Smooth muscle cell (in vitro differentiated cells): ENCODE measurements around the gene CASKIN2. TPM values are rescaled to one million over a fixed set of nuclear protein-coding genes. Genes with fewer than 3 reads are reported as not detected.
A peak's percentile ranks its signal among the peaks of the same experiment; 100 is the strongest.

Experiments used
- DNase-seq: peaks from one replicate; lab custom pipeline; 2025; ENCODE audit not compliant: unreplicated experiment; lab: John Stamatoyannopoulos, UW
- H2AFZ ChIP-seq: fragments of 200-600 bp; sonication (generic); 2 replicates; pipeline ENCODE4 v1.6.0; 2016; ENCODE audit warnings: antibody characterized with exemption, low read depth, mild to moderate bottlenecking
- H3F3A ChIP-seq: fragments of 200-600 bp; sonication (generic); 2 replicates; pipeline ENCODE4 v1.6.0; 2017; ENCODE audit warnings: antibody characterized with exemption, low read depth
- H3K27ac ChIP-seq: fragments of 200-600 bp; sonication (generic); 2 replicates; pipeline ENCODE4 v1.5.1; 2016; ENCODE audit warnings: low read depth, mild to moderate bottlenecking
- H3K27me3 ChIP-seq: fragments of 200-600 bp; sonication (generic); 2 replicates; pipeline ENCODE4 v1.6.1; 2016; ENCODE audit warnings: low read depth, mild to moderate bottlenecking
- H3K36me3 ChIP-seq: fragments of 200-600 bp; sonication (generic); 2 replicates; pipeline ENCODE4 v1.5.1; 2016; ENCODE audit warnings: low read depth
- H3K4me1 ChIP-seq: fragments of 200-600 bp; sonication (generic); 2 replicates; pipeline ENCODE4 v1.5.1; 2016; ENCODE audit warnings: low read depth
- H3K4me2 ChIP-seq: fragments of 200-600 bp; sonication (generic); 2 replicates; pipeline ENCODE4 v1.6.0; 2016; ENCODE audit warnings: mild to moderate bottlenecking
- H3K4me3 ChIP-seq: fragments of 200-600 bp; sonication (generic); 2 replicates; pipeline ENCODE4 v1.5.1; 2016; ENCODE audit warnings: mild to moderate bottlenecking
- H3K79me2 ChIP-seq: fragments of 200-600 bp; sonication (generic); 2 replicates; pipeline ENCODE4 v1.6.0; 2016; ENCODE audit warnings: low read depth, mild to moderate bottlenecking
- H3K9ac ChIP-seq: fragments of 200-600 bp; sonication (generic); 2 replicates; pipeline ENCODE4 v1.6.0; 2016; ENCODE audit warnings: low read depth
- H3K9me3 ChIP-seq: fragments of 200-600 bp; sonication (generic); replicated peaks from 2 replicates; pipeline ENCODE4 v1.5.1; 2016; ENCODE audit warnings: low read depth
- H4K20me1 ChIP-seq: fragments of 200-600 bp; sonication (generic); 2 replicates; pipeline ENCODE4 v1.6.0; 2016; ENCODE audit warnings: low read depth
- WGBS: methylation state at CpG from one replicate; pipeline ENCODE4 v1.1.7; 2016; ENCODE audit warnings: low lambda C conversion rate; 5-methylcytosine and 5-hydroxymethylcytosine counted together
- polyA plus RNA-seq: library from polyadenylated mRNA; unstranded; fragments of >200 nt; fragmentation: Nextera tagmentation; extraction: Ambion mirVana; gene quantifications from 2 replicates; pipeline ENCODE4 v1.2.1, GENCODE V29; 2016
- total RNA-seq: library from RNA; depleted of rRNA; stranded (reverse); fragments of >200 nt; gene quantifications from 2 replicates; pipeline ENCODE4 v1.2.3, GENCODE V29; 2014
- TF ChIP-seq, protein P1 (sequence below): fragments of 200-600 bp; sonication (generic); IDR thresholded peaks from 2 replicates; pipeline ENCODE4 v1.5.1; 2017; ENCODE audit warnings: borderline replicate concordance, mild to moderate bottlenecking, antibody characterized with exemption; ENCODE audit not compliant: insufficient read depth, poor library complexity, severe bottlenecking

Gene CASKIN2
- total and polyA plus RNA-seq, 2 experiments from 2014 or later: 2.6 to 8.0 TPM

GRCh38 chr17:75506134-75506533 lies 9.2 kb downstream of the CASKIN2 start:
- H3K27me3 ChIP-seq: no peaks in the 10 kb centered on the region
- no peaks in the 10 kb centered on the region for H3K9me3 ChIP-seq
- no peak overlapping the region for H2AFZ ChIP-seq
- no peaks in the 10 kb centered on the region for H3F3A ChIP-seq
- H3K4me3 ChIP-seq: no peak overlapping the region
- TF ChIP-seq, protein P1, sequence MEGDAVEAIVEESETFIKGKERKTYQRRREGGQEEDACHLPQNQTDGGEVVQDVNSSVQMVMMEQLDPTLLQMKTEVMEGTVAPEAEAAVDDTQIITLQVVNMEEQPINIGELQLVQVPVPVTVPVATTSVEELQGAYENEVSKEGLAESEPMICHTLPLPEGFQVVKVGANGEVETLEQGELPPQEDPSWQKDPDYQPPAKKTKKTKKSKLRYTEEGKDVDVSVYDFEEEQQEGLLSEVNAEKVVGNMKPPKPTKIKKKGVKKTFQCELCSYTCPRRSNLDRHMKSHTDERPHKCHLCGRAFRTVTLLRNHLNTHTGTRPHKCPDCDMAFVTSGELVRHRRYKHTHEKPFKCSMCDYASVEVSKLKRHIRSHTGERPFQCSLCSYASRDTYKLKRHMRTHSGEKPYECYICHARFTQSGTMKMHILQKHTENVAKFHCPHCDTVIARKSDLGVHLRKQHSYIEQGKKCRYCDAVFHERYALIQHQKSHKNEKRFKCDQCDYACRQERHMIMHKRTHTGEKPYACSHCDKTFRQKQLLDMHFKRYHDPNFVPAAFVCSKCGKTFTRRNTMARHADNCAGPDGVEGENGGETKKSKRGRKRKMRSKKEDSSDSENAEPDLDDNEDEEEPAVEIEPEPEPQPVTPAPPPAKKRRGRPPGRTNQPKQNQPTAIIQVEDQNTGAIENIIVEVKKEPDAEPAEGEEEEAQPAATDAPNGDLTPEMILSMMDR: no peak
- H3K9ac ChIP-seq: no peak overlapping the region
- 98% methylated on average over 21 of the region's 21 CpGs for WGBS
- no peaks in the 10 kb centered on the region for H3K36me3 ChIP-seq
- no peak overlapping the region for H3K27ac ChIP-seq
- H4K20me1 ChIP-seq: peaks cover 38% of the 10 kb centered on the region
- H3K4me2 ChIP-seq: no peak overlapping the region
- H3K79me2 ChIP-seq: no peaks in the 10 kb centered on the region
- no peak for DNase-seq
- no peaks in the 10 kb centered on the region for H3K4me1 ChIP-seq

DNA sequence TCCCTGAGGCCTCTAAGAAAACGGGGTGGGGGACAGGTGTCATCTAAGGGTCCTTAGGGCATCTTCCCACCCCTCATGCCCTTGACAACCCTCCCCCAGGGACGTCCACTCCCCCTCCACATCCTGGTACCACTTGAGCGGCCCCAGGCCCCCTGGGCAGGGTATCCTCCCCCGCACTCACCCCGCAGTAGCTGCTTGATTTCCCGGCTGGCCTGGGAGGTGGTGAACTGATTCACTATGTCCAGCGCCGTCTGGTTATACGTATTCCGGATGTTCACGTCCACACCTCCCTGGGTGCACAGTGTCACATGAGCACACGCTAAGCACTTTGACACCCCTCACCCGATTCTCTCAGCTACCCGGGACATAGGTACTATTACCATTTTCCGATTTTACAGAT lies 9.7 kb downstream of the CASKIN2 start:
- WGBS: 94% methylated on average over 12 of the region's 15 CpGs
- H3K4me2 ChIP-seq: no peak overlapping the region
- DNase-seq: no peak

GRCh38 chr17:75505152-75505409 lies 10.3 kb downstream of the CASKIN2 start:
- H3K27ac ChIP-seq: no peak overlapping the region
- TF ChIP-seq, protein P1: no peak
- 91% methylated on average over 3 of the region's 4 CpGs for WGBS

More for the DNA sequence above, 9.7 kb downstream of the CASKIN2 start:
- H3K27ac ChIP-seq: no peak overlapping the region
- H3K27me3 ChIP-seq: no peaks in the 10 kb centered on the region
- no peak overlapping the region for H2AFZ ChIP-seq
- H3K9ac ChIP-seq: no peak overlapping the region
- TF ChIP-seq, protein P1: no peak
- H3K9me3 ChIP-seq: no peaks in the 10 kb centered on the region
- peaks cover 35% of the 10 kb centered on the region for H4K20me1 ChIP-seq
- H3F3A ChIP-seq: no peaks in the 10 kb centered on the region
- no peak overlapping the region for H3K4me3 ChIP-seq
- H3K4me1 ChIP-seq: no peaks in the 10 kb centered on the region
- H3K79me2 ChIP-seq: no peaks in the 10 kb centered on the region
- no peaks in the 10 kb centered on the region for H3K36me3 ChIP-seq

DNA sequence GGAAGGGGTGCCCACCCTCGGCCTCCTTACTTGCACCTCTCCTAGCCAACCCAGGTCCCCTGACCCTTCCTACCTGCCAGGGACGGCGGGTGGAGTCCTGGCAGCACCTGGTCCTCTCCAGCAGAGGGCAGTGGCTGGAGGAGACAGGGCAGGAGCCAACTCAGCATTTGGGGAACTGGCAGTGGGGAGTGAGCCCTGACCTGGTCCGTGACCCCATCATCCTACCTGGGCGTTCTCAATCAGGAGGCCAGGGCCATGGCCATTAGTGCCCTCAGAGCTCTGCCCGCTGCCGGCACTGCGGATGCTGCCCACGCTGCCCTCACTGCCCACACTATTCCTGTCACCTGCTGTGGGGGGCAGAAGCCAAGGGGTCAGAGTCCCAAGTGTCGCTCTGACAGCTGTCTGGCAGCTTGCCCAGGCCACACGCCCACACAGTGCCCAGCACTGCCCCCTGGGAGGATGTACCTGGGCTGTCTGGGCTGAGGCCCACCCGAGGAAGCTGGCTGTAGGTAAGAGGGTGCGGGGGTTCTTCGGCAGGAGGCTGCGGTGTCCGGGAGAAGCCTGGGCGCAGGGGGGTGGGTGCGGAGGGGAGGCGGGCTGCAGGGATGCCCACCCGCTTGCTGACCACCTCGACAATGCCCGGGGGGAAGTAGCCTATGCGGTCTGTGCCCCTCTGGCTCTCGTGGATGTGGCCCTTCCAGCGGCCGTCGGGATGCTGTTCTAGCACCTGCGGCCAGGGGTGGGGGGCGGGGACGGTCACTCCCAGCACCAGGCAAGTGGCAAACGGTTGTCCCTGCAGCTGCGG lies 10.8 kb downstream of the CASKIN2 start:
- no peak for DNase-seq
- no peaks in the 10 kb centered on the region for H3K79me2 ChIP-seq
- H3K9me3 ChIP-seq: no peaks in the 10 kb centered on the region
- H3K4me1 ChIP-seq: no peaks in the 10 kb centered on the region
- TF ChIP-seq, protein P1: peak; percentile 44
- no peaks in the 10 kb centered on the region for H3K36me3 ChIP-seq
- 92% methylated on average over 22 of the region's 32 CpGs for WGBS
- H3K27me3 ChIP-seq: no peaks in the 10 kb centered on the region
- H3K27ac ChIP-seq: no peak overlapping the region
- no peaks in the 10 kb centered on the region for H3F3A ChIP-seq
- H3K4me3 ChIP-seq: no peak overlapping the region
- no peak overlapping the region for H3K9ac ChIP-seq
- no peak overlapping the region for H3K4me2 ChIP-seq
- H2AFZ ChIP-seq: no peak overlapping the region
- peaks cover 24% of the 10 kb centered on the region for H4K20me1 ChIP-seq

More at GRCh38 chr17:75505152-75505409, 10.3 kb downstream of the CASKIN2 start:
- Histone ChIP-seq H3K4me3 (no peak overlapping the region), H3K36me3 (no peaks in the 10 kb centered on the region), H3F3A (no peaks in the 10 kb centered on the region), H3K79me2 (no peaks in the 10 kb centered on the region), H3K4me1 (no peaks in the 10 kb centered on the region), H3K4me2 (no peak overlapping the region), H2AFZ (no peak overlapping the region), H4K20me1 (peaks cover 29% of the 10 kb centered on the region), H3K9me3 (no peaks in the 10 kb centered on the region), H3K27me3 (no peaks in the 10 kb centered on the region), H3K9ac (no peak overlapping the region)
- no peak for DNase-seq
